HG03442 (cell line): Measurements from ENCODE around the gene LACTB.
A peak's percentile ranks its signal among the peaks of the same experiment; 100 is the strongest.

Experiments
- ATAC-seq: cut with Tn5 transposase; IDR thresholded peaks from one replicate; pipeline ENCODE4 v1.9.1; 2021; ENCODE audit warnings: mild to moderate bottlenecking, moderate library complexity; ENCODE audit not compliant: unreplicated experiment

Gene LACTB

GRCh38 chr15:63122002-63122875, 578 bp downstream of the LACTB start:
- ATAC-seq: peak; percentile 83

GRCh38 chr15:63124506-63124905, 2.8 kb downstream of the LACTB start:
- ATAC-seq: no peak

- ATAC-seq: no peak
Measured at GRCh38 chr15:63126726-63127125, 5.1 kb downstream of the LACTB start.

GRCh38 chr15:63133786-63134185, 12.1 kb downstream of the LACTB start:
- ATAC-seq: no peak

DNA sequence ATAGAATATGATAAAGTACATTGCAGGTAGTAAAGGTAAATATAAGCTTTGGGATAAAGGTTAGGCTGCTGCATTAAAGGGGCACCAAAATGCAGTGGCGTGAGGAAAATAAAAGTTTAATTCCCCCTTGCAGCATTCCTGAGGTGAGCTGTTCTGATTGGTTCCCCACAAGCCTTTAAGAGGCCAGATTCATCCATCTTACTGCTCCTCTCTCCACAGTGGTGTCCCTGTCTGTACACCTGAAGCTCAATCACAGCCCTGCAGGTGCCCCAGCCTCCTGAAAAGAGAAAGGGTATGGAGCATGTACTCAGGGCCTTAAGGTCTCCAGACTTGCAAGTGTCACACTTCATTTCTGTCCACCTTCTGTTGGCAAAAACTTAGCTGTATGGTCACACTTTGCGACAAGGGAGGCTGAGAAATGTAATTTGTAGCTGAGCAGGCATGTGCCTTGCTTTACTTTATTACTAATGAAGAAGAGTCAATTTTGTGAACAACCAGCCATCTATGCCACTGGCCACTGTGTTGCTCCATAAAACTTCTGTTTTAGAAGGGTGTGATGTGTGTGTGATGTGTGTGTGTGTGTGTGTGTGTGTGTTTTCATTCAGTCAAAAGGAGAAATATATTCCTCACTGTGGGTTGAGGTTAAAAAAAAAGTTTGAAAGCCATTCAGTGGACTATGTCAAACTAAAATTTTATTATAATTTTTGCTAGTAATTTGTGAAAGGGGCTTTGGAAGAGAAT, 12.8 kb downstream of the LACTB start:
- no peak for ATAC-seq

DNA sequence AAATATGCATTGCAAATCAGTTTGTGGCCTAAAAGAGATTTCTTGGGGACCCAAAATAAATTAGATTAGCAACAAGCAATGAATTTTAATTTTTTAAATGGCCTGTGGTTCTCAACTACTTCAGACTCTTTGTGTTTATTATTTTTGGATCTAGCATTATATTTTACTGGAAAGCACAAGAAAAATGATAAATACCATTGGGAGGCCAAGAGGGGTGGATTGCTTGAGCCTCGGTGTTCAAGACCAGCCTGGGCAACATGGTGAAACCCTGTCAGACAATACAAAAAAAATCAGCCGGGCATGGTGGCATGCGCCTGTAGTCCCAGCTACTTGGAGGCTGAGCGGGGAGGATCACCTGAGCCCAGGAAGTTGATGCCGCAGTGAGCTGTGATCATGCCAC, 13.6 kb downstream of the LACTB start:
- ATAC-seq: no peak

GRCh38 chr15:63135804-63136203, 14.1 kb downstream of the LACTB start:
- ATAC-seq: no peak

DNA sequence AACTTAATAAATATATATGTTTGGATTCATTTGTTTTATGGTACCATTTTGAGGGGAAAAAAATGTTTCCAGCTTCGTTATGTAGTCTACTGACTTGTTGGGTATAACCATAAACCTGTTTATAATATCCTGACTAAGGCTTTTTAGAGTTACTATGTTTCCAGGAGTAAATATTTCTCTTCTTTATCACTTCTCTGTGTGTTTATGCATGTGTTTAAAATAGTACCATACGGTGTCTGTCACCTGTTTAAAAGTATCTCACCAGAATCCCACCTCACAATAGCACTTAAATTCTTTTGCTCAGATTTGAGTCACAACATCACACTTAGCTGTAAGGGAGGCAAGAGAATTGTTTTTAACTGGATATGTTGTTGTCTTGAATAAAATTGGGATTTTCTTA, 15.1 kb downstream of the LACTB start:
- ATAC-seq: no peak

GRCh38 chr15:63140936-63141335, 19.3 kb downstream of the LACTB start:
- ATAC-seq: no peak

- no peak for ATAC-seq
Measured at GRCh38 chr15:63145426-63145825, 23.8 kb downstream of the LACTB start.

DNA sequence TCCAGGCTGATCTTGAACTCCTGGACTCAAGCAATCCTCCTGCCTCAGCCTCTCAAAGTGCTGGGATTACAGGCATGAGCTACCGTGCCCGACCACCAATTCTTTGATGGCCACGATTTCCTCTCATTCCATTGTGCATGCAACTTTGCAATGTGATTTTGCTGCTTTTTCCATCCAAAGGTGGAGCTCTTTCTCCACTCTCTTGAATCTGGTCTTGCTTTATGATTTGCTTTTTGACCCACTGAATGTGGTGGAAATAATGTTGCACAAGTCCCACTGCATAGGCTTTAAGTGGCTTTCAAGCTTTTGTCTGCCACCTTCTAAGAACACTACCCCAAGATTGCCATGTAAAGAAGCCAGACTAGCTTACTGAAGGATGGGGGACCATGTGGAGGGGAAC, 25.0 kb downstream of the LACTB start:
- ATAC-seq: no peak

DNA sequence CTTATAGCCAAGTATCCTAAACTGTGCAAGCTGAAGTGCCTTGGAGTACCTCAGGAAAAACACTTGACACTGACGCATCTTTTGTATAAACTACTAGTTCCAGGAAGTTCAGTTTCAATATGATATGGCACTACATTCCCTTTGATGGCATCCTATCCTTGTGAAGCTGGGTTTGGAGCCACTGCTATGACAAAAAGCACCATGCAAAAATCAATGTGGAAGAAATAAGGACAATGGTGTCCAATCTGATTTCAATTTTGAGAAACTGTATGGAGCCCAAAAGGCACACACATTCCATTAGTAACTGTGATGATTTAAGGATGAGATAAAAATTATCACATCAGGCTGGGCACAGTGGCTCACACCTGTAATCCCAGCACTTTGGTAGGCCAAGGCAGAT, 30.0 kb downstream of the LACTB start:
- no peak for ATAC-seq

GRCh38 chr15:63155486-63155885, 33.8 kb downstream of the LACTB start:
- ATAC-seq: no peak

GRCh38 chr15:63156086-63156710, 34.5 kb downstream of the LACTB start:
- ATAC-seq: no peak

DNA sequence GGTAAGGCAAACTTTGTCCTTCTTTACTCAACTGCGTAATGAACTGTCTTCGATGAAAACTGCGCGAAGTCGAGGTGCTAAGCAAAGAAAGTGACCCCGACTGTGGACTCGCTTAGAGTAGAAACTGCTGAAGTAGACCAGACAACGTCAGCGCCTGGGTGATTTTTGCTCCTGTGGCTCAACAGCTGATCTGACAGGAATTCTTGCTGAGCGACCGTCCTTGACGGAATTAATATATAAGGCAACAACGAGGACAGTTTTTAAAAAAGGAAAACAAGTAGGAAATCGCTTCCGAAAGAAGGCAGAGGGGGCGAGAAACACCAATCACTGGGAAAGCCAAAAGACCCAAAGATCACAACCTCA, 35.1 kb downstream of the LACTB start:
- no peak for ATAC-seq

- ATAC-seq: peak; percentile 81
Measured at GRCh38 chr15:63157118-63157843, 35.6 kb downstream of the LACTB start, which contains the start of gene RPS27L. Gene RPS27L, minus strand, starts transcription at chr15:63157477. Its CDS starts 72 bp downstream, at chr15:63157405.

DNA sequence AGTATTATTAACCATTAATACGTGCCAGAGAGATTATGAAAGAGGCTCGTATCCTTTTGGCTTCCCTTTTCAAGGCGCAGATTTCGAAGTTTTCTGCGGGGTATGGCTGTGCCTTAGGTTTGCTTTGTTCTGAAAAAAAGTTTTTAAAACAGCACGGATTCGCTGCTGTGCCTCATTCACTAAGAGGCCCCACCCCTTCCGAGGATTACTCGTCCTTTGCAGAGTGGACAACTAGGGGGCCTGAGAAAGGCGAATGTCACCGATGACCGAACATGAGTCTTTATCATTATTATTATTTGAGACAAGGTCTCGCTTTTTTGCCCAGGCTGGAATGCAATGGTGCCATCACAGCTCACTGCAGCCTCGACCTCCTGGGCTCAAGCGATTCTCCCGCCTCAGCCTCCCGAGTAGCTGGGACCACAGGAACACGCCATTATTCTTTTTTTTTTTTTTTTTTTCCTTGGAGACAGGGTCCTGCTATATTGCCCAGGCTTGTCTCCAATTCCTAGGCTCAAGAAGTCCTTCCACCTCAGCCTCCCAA, 36.3 kb downstream of the LACTB start:
- ATAC-seq: peak; percentile 28

DNA sequence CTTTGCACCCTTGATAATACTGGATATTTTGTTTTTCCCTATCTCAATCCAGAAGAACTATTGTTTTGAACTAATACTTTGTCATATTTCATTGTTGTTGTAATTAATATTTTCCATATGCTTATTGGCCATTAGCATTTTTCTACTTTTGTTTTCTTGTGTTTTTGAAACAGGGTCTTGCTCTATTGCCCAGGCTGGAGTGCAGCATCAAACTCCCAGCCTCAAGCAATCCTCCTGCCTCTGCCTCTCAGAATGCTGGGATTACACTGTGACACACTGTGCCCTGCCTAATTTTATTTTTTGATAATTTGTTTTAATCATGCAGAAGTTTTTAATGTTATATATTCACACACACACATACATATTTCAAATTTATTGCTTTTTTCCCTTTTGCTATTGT, 39.0 kb downstream of the LACTB start:
- ATAC-seq: no peak

DNA sequence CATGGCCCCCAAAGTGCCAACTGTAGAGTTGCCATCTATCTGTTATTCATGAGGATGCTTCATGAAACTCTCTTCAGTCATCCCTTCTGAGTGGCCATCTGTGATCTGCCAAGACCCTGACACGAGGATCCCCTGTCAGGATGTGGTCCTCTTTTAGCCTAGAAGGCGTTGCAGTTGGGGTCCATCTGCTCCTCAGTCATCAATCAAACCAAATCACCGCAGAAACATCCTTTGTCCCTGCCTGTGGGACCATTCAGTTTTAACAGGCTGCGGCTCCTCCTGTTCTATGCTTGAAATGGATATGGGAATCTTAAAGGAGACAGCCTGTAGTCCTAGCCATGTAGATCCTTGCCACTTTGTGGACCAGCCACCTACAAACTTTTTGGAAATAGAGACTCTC, 41.6 kb downstream of the LACTB start:
- ATAC-seq: no peak

DNA sequence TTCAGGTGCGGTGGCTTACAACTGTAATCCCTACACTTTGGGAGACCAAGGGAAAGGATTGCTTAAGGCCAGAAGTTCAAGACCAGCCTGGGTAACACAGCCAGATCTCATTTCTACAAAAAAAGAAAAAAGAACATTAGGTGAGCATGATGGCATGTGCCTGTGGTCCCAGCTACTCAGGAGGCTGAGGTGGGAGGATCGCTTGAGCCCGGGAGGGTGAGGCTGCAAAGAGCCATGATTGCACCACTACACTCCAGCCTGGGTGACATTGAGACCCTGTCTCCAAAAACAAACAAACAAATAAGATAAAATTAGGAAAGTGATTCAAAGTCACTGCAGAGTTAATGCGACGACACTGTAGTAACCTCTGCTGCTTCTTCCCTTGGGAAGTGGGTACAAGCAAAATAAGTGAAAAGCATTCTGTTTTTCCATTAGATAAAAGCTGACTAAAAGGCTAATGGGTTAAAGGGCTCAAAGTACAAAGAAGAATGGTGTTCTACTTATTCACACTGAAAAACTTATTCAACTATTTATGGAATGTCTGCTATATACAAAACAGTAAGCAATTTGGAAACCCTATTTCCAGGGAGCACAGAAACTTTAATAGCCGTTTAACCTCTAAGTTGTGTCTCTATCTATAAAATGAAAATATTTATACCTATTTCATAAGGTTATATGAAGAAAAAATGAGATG, 43.7 kb downstream of the LACTB start:
- no peak for ATAC-seq
